ENCODE results near the gene MRPL55. TPM values are rescaled to one million over a fixed set of nuclear protein-coding genes. Genes with fewer than 3 reads are reported as not detected.

The MRPL55 gene
- polyA plus RNA-seq, 1 donor from 2014 or later, result 168 TPM

- no peaks in the 10 kb centered on the region for H4K20me1 ChIP-seq (ENCODE audit: insufficient read depth)
- no peaks in the 10 kb centered on the region for H3F3A ChIP-seq (ENCODE audit: insufficient read depth, low read length, poor library complexity, severe bottlenecking)
- no peak overlapping the region for H3K9ac ChIP-seq (ENCODE audit: low read length)
- H3K79me2 ChIP-seq (replicated peaks; ENCODE audit: insufficient read depth, low read length), result no peaks in the 10 kb centered on the region
- H3K9me2 ChIP-seq (ENCODE audit: insufficient read depth, low read length), result no peaks in the 10 kb centered on the region
- H3K4me2 ChIP-seq (ENCODE audit: low read length), result no peak overlapping the region
- H3K36me3 ChIP-seq (ENCODE audit: insufficient read depth, low read length), result no peaks in the 10 kb centered on the region
- TF ChIP-seq EP300 (conservative IDR thresholded peaks at IDR 0.05; ENCODE audit: poor library complexity, severe bottlenecking) (no peak), RAD21 (conservative IDR thresholded peaks at IDR 0.05) (no peak), EZH2 (IDR thresholded peaks at IDR 0.05; ENCODE audit: borderline replicate concordance, insufficient read depth, low read length, poor library complexity, severe bottlenecking) (no peak), SMC3 (conservative IDR thresholded peaks at IDR 0.05; ENCODE audit: poor library complexity) (no peak), MXI1 (conservative IDR thresholded peaks at IDR 0.05; ENCODE audit: poor library complexity, severe bottlenecking) (no peak)
- H3K27me3 ChIP-seq (ENCODE audit: insufficient read depth, low read depth, low read length), result peaks cover 45% of the 10 kb centered on the region
- H2AFZ ChIP-seq (ENCODE audit: low read depth, low read length), result no peak overlapping the region
- H3K9me3 ChIP-seq (ENCODE audit: low read length), result no peaks in the 10 kb centered on the region
- no peak overlapping the region for H3K4me3 ChIP-seq (ENCODE audit: low read length)
- H3K27ac ChIP-seq (ENCODE audit: low read length), result no peak overlapping the region
Observed at GRCh38 chr1:228070173-228070572, 38.9 kb downstream of the MRPL55 start.

- no peak for TF ChIP-seq MXI1 (conservative IDR thresholded peaks at IDR 0.05; ENCODE audit: poor library complexity, severe bottlenecking)
- Histone ChIP-seq H3K27me3 (ENCODE audit: insufficient read depth, low read depth, low read length) (peaks cover 45% of the 10 kb centered on the region), H3K9me3 (ENCODE audit: low read length) (no peaks in the 10 kb centered on the region), H3K9ac (ENCODE audit: low read length) (no peak overlapping the region), H3F3A (ENCODE audit: insufficient read depth, low read length, poor library complexity, severe bottlenecking) (no peaks in the 10 kb centered on the region), H3K4me2 (ENCODE audit: low read length) (no peak overlapping the region), H3K27ac (ENCODE audit: low read length) (no peak overlapping the region), H4K20me1 (ENCODE audit: insufficient read depth) (no peaks in the 10 kb centered on the region), H3K36me3 (ENCODE audit: insufficient read depth, low read length) (no peaks in the 10 kb centered on the region), H3K79me2 (replicated peaks; ENCODE audit: insufficient read depth, low read length) (no peaks in the 10 kb centered on the region), H2AFZ (ENCODE audit: low read depth, low read length) (no peak overlapping the region), H3K4me3 (ENCODE audit: low read length) (no peak overlapping the region), H3K9me2 (ENCODE audit: insufficient read depth, low read length) (no peaks in the 10 kb centered on the region)
Observed at GRCh38 chr1:228068359-228068758, 40.7 kb downstream of the MRPL55 start.

- H2AFZ ChIP-seq (ENCODE audit: low read depth, low read length), result no peak overlapping the region
- H3K9ac ChIP-seq (ENCODE audit: low read length), result no peak overlapping the region
- H3K27me3 ChIP-seq (ENCODE audit: insufficient read depth, low read depth, low read length), result peaks cover 44% of the 10 kb centered on the region
- no peaks in the 10 kb centered on the region for H3K36me3 ChIP-seq (ENCODE audit: insufficient read depth, low read length)
- H3K9me2 ChIP-seq (ENCODE audit: insufficient read depth, low read length), result no peaks in the 10 kb centered on the region
- TF ChIP-seq REST (IDR thresholded peaks at IDR 0.05; ENCODE audit: borderline replicate concordance) (no peak), CTCF (IDR thresholded peaks at IDR 0.05; ENCODE audit: poor library complexity, severe bottlenecking) (no peak), TAF1 (IDR thresholded peaks at IDR 0.05; ENCODE audit: low read depth) (no peak), POLR2AphosphoS5 (IDR thresholded peaks at IDR 0.05) (no peak), SMC3 (conservative IDR thresholded peaks at IDR 0.05; ENCODE audit: poor library complexity) (no peak), MXI1 (conservative IDR thresholded peaks at IDR 0.05; ENCODE audit: poor library complexity, severe bottlenecking) (no peak), EZH2 (IDR thresholded peaks at IDR 0.05; ENCODE audit: borderline replicate concordance, insufficient read depth, low read length, poor library complexity, severe bottlenecking) (no peak), EP300 (conservative IDR thresholded peaks at IDR 0.05; ENCODE audit: poor library complexity, severe bottlenecking) (no peak), RAD21 (conservative IDR thresholded peaks at IDR 0.05) (no peak)
- H3F3A ChIP-seq (ENCODE audit: insufficient read depth, low read length, poor library complexity, severe bottlenecking), result no peaks in the 10 kb centered on the region
- H3K27ac ChIP-seq (ENCODE audit: low read length), result no peak overlapping the region
- H3K4me2 ChIP-seq (ENCODE audit: low read length), result no peak overlapping the region
- H3K9me3 ChIP-seq (ENCODE audit: low read length), result no peaks in the 10 kb centered on the region
- H4K20me1 ChIP-seq (ENCODE audit: insufficient read depth), result no peaks in the 10 kb centered on the region
- H3K4me3 ChIP-seq (ENCODE audit: low read length), result no peak overlapping the region
- no peaks in the 10 kb centered on the region for H3K79me2 ChIP-seq (replicated peaks; ENCODE audit: insufficient read depth, low read length)
Observed at GRCh38 chr1:228066891-228067654, 42.0 kb downstream of the MRPL55 start.
